Activated naive CD4-positive, alpha-beta T cell treated with anti-CD3 and anti-CD28 coated beads, Interleukin-2, amount 50 U/mL, for 16 hours (primary cell): ENCODE data around the gene VWA8.
"Not testable (repeated sequence)": the region's sequence is repeated elsewhere in the genome, so short reads cannot be mapped to it uniquely, and the experiment has no call there.

ENCODE experiments used
- DNase-seq: peaks from one replicate; pipeline ENCODE4 v3.0.0-alpha.2; 2020

The VWA8 gene

GRCh38 chr13:41785402-41786172, 175.3 kb downstream of the VWA8 start:
- no peak for DNase-seq

- no peak for DNase-seq
Observed at GRCh38 chr13:41782086-41782485, 178.8 kb downstream of the VWA8 start.

GRCh38 chr13:41780715-41781706, 179.9 kb downstream of the VWA8 start:
- DNase-seq: no peak

GRCh38 chr13:41775251-41775650, 185.7 kb downstream of the VWA8 start:
- DNase-seq: no peak

- no peak for DNase-seq
Observed at GRCh38 chr13:41774605-41775218, 186.2 kb downstream of the VWA8 start.

GRCh38 chr13:41767801-41768200, 193.1 kb downstream of the VWA8 start:
- DNase-seq: no peak

- DNase-seq: no peak
Observed at GRCh38 chr13:41766439-41766838, 194.5 kb downstream of the VWA8 start.

- DNase-seq: no peak
Observed at GRCh38 chr13:41765813-41766212, 195.1 kb downstream of the VWA8 start.

GRCh38 chr13:41765020-41765419, 195.9 kb downstream of the VWA8 start:
- DNase-seq: no peak

GRCh38 chr13:41764558-41764957, 196.4 kb downstream of the VWA8 start:
- no peak for DNase-seq

- no peak for DNase-seq
Observed at GRCh38 chr13:41763782-41764181, 197.1 kb downstream of the VWA8 start.

- DNase-seq: no peak
Observed at GRCh38 chr13:41762796-41763195, 198.1 kb downstream of the VWA8 start.

- DNase-seq: no peak
Observed at GRCh38 chr13:41756198-41756880, 204.6 kb downstream of the VWA8 start.

- DNase-seq: no peak
Observed at GRCh38 chr13:41751734-41752445, 209.0 kb downstream of the VWA8 start.

- no peak for DNase-seq
Observed at GRCh38 chr13:41751277-41751676, 209.6 kb downstream of the VWA8 start.

GRCh38 chr13:41746259-41746658, 214.7 kb downstream of the VWA8 start:
- DNase-seq: no peak

GRCh38 chr13:41745496-41745895, 215.4 kb downstream of the VWA8 start:
- DNase-seq: not testable (repeated sequence)

GRCh38 chr13:41742917-41743552, 217.9 kb downstream of the VWA8 start:
- DNase-seq: no peak

- no peak for DNase-seq
Observed at GRCh38 chr13:41740479-41740878, 220.4 kb downstream of the VWA8 start.

- DNase-seq: no peak
Observed at GRCh38 chr13:41722684-41723535, 238.0 kb downstream of the VWA8 start.
